Endodermal cell (in vitro differentiated cells): ENCODE measurements around the gene NT5C. TPM values are rescaled to one million over a fixed set of nuclear protein-coding genes. Genes with fewer than 3 reads are reported as not detected.
A peak's percentile ranks its signal among the peaks of the same experiment; 100 is the strongest.

Experiments used
- DNase-seq: peaks from one replicate; pipeline ENCODE4 v3.0.0-alpha.2; 2017
- H3K27ac ChIP-seq: 2 replicates; pipeline ENCODE4 v1.5.1; 2013; ENCODE audit warnings: mild to moderate bottlenecking, low read depth, low read length, moderate library complexity
- H3K27me3 ChIP-seq: 2 replicates; pipeline ENCODE4 v1.6.1; 2013; ENCODE audit warnings: mild to moderate bottlenecking, low read length, moderate library complexity; ENCODE audit not compliant: insufficient read depth, control insufficient read depth, poor library complexity, severe bottlenecking
- H3K36me3 ChIP-seq: 2 replicates; pipeline ENCODE4 v1.7.0; 2013; ENCODE audit warnings: mild to moderate bottlenecking, low read length, moderate library complexity; ENCODE audit not compliant: control insufficient read depth, insufficient read depth
- H3K4me1 ChIP-seq: one replicate; pipeline ENCODE4 v1.7.0; 2013; ENCODE audit warnings: low read length; ENCODE audit not compliant: control insufficient read depth, insufficient read depth
- H3K4me3 ChIP-seq: 2 replicates; pipeline ENCODE4 v1.5.1; 2013; ENCODE audit warnings: mild to moderate bottlenecking, low read length, moderate library complexity
- H3K9ac ChIP-seq: 2 replicates; pipeline ENCODE4 v1.6.1; 2013; ENCODE audit warnings: mild to moderate bottlenecking, low read length, moderate library complexity; ENCODE audit not compliant: poor library complexity, severe bottlenecking; ENCODE audit errors: extremely low read depth
- H3K9me3 ChIP-seq: 2 replicates; pipeline ENCODE4 v1.6.1; 2013; ENCODE audit warnings: mild to moderate bottlenecking, low read length, moderate library complexity; ENCODE audit not compliant: control insufficient read depth
- H3K27ac Mint-ChIP-seq: 2 replicates; pipeline ENCODE4 v1.8.0; 2020; ENCODE audit warnings: mixed read lengths
- H3K27me3 Mint-ChIP-seq: 2 replicates; pipeline ENCODE4 v1.8.0; 2021; ENCODE audit warnings: mild to moderate bottlenecking, mixed read lengths; ENCODE audit not compliant: insufficient read depth
- H3K36me3 Mint-ChIP-seq: 2 replicates; pipeline ENCODE4 v1.8.0; 2020; ENCODE audit warnings: low read depth, mixed read lengths
- H3K4me1 Mint-ChIP-seq: 2 replicates; pipeline ENCODE4 v1.8.0; 2020; ENCODE audit warnings: mixed read lengths
- H3K4me3 Mint-ChIP-seq: 2 replicates; pipeline ENCODE4 v1.8.0; 2020; ENCODE audit warnings: mild to moderate bottlenecking, moderate library complexity, mixed read lengths
- H3K9me3 Mint-ChIP-seq: 2 replicates; pipeline ENCODE4 v1.8.0; 2020; ENCODE audit warnings: mild to moderate bottlenecking, mixed read lengths
- WGBS, 2 experiments: methylation state at CpG; one replicate each; pipeline versions ENCODE4 v1.1.5 to v1.1.7; 2013; ENCODE audit warnings: missing lambda C conversion rate in 2 of 2, mixed read lengths in 1 of 2; ENCODE audit not compliant: insufficient coverage in 1 of 2, insufficient read length in 1 of 2; 5-methylcytosine and 5-hydroxymethylcytosine counted together
- total RNA-seq, 2 donors: library from RNA; stranded (reverse); fragmentation: NEBNext Ultra II Directional in 1 of 2; extraction: Animal tissue kit (Norgen Biotek cat#: 25700) in 1 of 2; gene quantifications; 2 replicates in 1 of 2; 3 replicates in 1 of 2; pipeline ENCODE4 v1.2.1, GENCODE V29; 2021
- TF ChIP-seq, protein P1 (sequence below): fragments of 200-600 bp; sonication (generic); conservative IDR thresholded peaks from 2 replicates; pipeline ENCODE4 v1.5.0; 2021; ENCODE audit warnings: antibody characterized with exemption, mild to moderate bottlenecking

Gene NT5C
- total RNA-seq, 2 donors from 2014 or later = 69.1 to 80.3 TPM

DNA sequence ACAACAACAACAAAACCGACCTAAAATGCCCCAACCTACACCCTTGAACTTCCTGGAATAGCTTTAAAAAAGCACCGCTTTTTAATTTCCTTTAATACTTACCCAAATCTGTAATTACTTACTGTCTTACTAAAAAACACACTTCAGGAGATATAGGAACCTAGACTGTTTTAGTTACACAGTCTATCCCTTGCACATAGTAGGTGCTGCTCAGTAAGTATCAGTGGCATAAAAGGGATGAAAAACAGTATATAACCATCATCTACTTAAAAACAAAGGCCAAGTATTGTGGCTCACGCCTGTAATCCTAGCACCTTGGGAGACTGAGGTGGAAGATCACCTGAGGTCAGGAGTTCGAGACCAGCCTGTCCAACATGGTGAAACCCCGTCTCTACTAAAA is 45.1 kb upstream of the NT5C start:
- no peaks in the 10 kb centered on the region for H3K9me3 ChIP-seq
- no peak overlapping the region for H3K4me3 ChIP-seq
- H3K9ac ChIP-seq = no peak overlapping the region
- peaks cover 3% of the 10 kb centered on the region for H3K4me1 ChIP-seq
- DNase-seq = no peak
- Mint-ChIP-seq H3K27ac (peak overlapping the region; percentile 66), H3K4me1 (peaks cover 10% of the 10 kb centered on the region), H3K4me3 (no peak overlapping the region), H3K36me3 (peaks cover 73% of the 10 kb centered on the region), H3K9me3 (no peaks in the 10 kb centered on the region), H3K27me3 (no peaks in the 10 kb centered on the region)
- TF ChIP-seq, protein P1, sequence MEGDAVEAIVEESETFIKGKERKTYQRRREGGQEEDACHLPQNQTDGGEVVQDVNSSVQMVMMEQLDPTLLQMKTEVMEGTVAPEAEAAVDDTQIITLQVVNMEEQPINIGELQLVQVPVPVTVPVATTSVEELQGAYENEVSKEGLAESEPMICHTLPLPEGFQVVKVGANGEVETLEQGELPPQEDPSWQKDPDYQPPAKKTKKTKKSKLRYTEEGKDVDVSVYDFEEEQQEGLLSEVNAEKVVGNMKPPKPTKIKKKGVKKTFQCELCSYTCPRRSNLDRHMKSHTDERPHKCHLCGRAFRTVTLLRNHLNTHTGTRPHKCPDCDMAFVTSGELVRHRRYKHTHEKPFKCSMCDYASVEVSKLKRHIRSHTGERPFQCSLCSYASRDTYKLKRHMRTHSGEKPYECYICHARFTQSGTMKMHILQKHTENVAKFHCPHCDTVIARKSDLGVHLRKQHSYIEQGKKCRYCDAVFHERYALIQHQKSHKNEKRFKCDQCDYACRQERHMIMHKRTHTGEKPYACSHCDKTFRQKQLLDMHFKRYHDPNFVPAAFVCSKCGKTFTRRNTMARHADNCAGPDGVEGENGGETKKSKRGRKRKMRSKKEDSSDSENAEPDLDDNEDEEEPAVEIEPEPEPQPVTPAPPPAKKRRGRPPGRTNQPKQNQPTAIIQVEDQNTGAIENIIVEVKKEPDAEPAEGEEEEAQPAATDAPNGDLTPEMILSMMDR = no peak
- H3K27ac ChIP-seq = no peak overlapping the region
- peaks cover 90% of the 10 kb centered on the region for H3K36me3 ChIP-seq
- no peaks in the 10 kb centered on the region for H3K27me3 ChIP-seq
- WGBS, 2 experiments = 94 to 100% methylated on average over 5 of the region's 5 CpGs

DNA sequence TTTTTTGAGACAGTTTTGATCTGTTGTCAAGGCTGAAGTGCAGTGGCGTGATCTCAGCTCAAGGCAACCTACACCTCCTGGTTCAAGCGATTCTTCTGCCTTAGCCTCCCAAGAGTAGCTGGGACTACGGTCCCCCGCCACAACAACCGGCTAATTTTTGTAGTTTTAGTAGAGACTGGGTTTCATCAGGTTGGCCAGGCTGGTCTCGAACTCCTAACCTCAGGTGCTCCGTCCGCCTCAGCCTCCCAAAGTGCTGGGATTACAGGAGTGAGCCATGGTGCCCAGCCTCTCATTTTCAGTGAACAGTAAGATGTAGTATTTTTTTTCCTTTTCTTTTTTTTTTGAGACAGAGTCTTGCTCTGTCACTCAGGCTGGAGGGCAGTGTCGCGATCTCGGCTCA is 43.5 kb upstream of the NT5C start:
- H3K27ac Mint-ChIP-seq = no peak overlapping the region
- H3K4me3 ChIP-seq = no peak overlapping the region
- H3K4me3 Mint-ChIP-seq = no peak overlapping the region
- no peaks in the 10 kb centered on the region for H3K9me3 ChIP-seq
- no peaks in the 10 kb centered on the region for H3K27me3 ChIP-seq
- H3K36me3 Mint-ChIP-seq = peaks cover 69% of the 10 kb centered on the region
- peaks cover 3% of the 10 kb centered on the region for H3K4me1 ChIP-seq
- peaks cover 96% of the 10 kb centered on the region for H3K36me3 ChIP-seq
- peaks cover 2% of the 10 kb centered on the region for H3K4me1 Mint-ChIP-seq
- no peak overlapping the region for H3K9ac ChIP-seq
- DNase-seq = no peak
- H3K27ac ChIP-seq = no peak overlapping the region
- H3K27me3 Mint-ChIP-seq = no peaks in the 10 kb centered on the region
- TF ChIP-seq, protein P1 = no peak
- H3K9me3 Mint-ChIP-seq = no peaks in the 10 kb centered on the region
- 96 to 97% methylated on average over 8 to 11 of the region's 11 CpGs for WGBS, 2 experiments

DNA sequence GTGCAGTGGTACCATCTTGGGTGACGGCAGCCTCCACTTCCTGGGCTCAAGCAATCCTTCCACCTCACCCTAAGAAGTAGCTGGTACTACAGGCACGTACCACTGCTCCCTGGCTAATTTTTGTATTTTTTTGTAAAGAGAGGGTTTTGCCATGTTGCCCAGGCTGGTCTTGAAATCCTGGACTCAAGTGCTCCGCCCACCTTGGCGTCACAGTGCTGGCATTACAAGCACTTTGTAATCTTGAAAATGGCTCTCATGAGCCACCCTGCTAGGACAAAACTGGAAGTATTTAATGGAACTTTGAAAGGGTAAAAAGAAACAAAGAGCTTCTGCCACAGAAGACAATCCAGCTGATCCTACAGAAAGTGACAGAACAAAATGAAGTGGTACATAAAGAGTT is 42.0 kb upstream of the NT5C start:
- 90 to 95% methylated on average over 3 to 4 of the region's 4 CpGs for WGBS, 2 experiments
- H3K36me3 ChIP-seq = peaks cover 93% of the 10 kb centered on the region
- H3K4me1 ChIP-seq = peaks cover 3% of the 10 kb centered on the region
- H3K27me3 ChIP-seq = no peaks in the 10 kb centered on the region
- no peaks in the 10 kb centered on the region for H3K9me3 ChIP-seq
- H3K4me3 ChIP-seq = no peak overlapping the region
- no peak overlapping the region for H3K9ac ChIP-seq
- peaks cover 2% of the 10 kb centered on the region for H3K4me1 Mint-ChIP-seq
- no peaks in the 10 kb centered on the region for H3K27me3 Mint-ChIP-seq
- no peak overlapping the region for H3K4me3 Mint-ChIP-seq
- H3K27ac ChIP-seq = no peak overlapping the region
- TF ChIP-seq, protein P1 = no peak
- no peak overlapping the region for H3K27ac Mint-ChIP-seq
- no peaks in the 10 kb centered on the region for H3K9me3 Mint-ChIP-seq
- no peak for DNase-seq
- peaks cover 59% of the 10 kb centered on the region for H3K36me3 Mint-ChIP-seq
